ENCODE measurements around the gene TLN1. TPM values are rescaled to one million over a fixed set of nuclear protein-coding genes. Genes with fewer than 3 reads are reported as not detected.

Gene TLN1
- polyA plus RNA-seq, 1 donor: 117 TPM

- Histone ChIP-seq H3K4me1 (ENCODE audit: control insufficient read depth, insufficient read depth, low read length) (peaks cover 21% of the 10 kb centered on the region), H3K27me3 (ENCODE audit: control insufficient read depth, insufficient read depth, low read length) (no peaks in the 10 kb centered on the region), H3K9me3 (ENCODE audit: control insufficient read depth, low read depth, low read length) (no peaks in the 10 kb centered on the region), H3K4me3 (ENCODE audit: low read length) (no peak overlapping the region), H3K27ac (ENCODE audit: low read length) (peak overlapping the region; percentile 17), H3K36me3 (ENCODE audit: control insufficient read depth, insufficient read depth, low read length) (peaks cover 44% of the 10 kb centered on the region)
- DNase-seq: no peak
- no CpG with 5 or more reads among the region's 1 CpG for WGBS (ENCODE audit: insufficient coverage, low lambda C conversion rate)
Measured at GRCh38 chr9:35745569-35745968, 13.6 kb upstream of the TLN1 start.

- no peak for DNase-seq
- WGBS (ENCODE audit: insufficient coverage, low lambda C conversion rate): 92% methylated on average over 2 of the region's 8 CpGs
- Histone ChIP-seq H3K27me3 (ENCODE audit: control insufficient read depth, insufficient read depth, low read length) (no peaks in the 10 kb centered on the region), H3K36me3 (ENCODE audit: control insufficient read depth, insufficient read depth, low read length) (peaks cover 58% of the 10 kb centered on the region), H3K27ac (ENCODE audit: low read length) (no peak overlapping the region), H3K9me3 (ENCODE audit: control insufficient read depth, low read depth, low read length) (no peaks in the 10 kb centered on the region), H3K4me1 (ENCODE audit: control insufficient read depth, insufficient read depth, low read length) (peaks cover 11% of the 10 kb centered on the region), H3K4me3 (ENCODE audit: low read length) (no peak overlapping the region)
Measured at GRCh38 chr9:35743880-35744518, 12.0 kb upstream of the TLN1 start.

GRCh38 chr9:35743452-35743851, 11.5 kb upstream of the TLN1 start:
- H3K4me3 ChIP-seq (ENCODE audit: low read length): no peak overlapping the region
- 100% methylated on average over 1 of the region's 2 CpGs for WGBS (ENCODE audit: insufficient coverage, low lambda C conversion rate)
- peaks cover 64% of the 10 kb centered on the region for H3K36me3 ChIP-seq (ENCODE audit: control insufficient read depth, insufficient read depth, low read length)
- no peak overlapping the region for H3K27ac ChIP-seq (ENCODE audit: low read length)
- H3K4me1 ChIP-seq (ENCODE audit: control insufficient read depth, insufficient read depth, low read length): peaks cover 11% of the 10 kb centered on the region
- no peaks in the 10 kb centered on the region for H3K27me3 ChIP-seq (ENCODE audit: control insufficient read depth, insufficient read depth, low read length)
- no peak for DNase-seq
- H3K9me3 ChIP-seq (ENCODE audit: control insufficient read depth, low read depth, low read length): no peaks in the 10 kb centered on the region

- H3K36me3 ChIP-seq (ENCODE audit: control insufficient read depth, insufficient read depth, low read length): peaks cover 81% of the 10 kb centered on the region
- no peak overlapping the region for H3K27ac ChIP-seq (ENCODE audit: low read length)
- no peaks in the 10 kb centered on the region for H3K9me3 ChIP-seq (ENCODE audit: control insufficient read depth, low read depth, low read length)
- no peaks in the 10 kb centered on the region for H3K27me3 ChIP-seq (ENCODE audit: control insufficient read depth, insufficient read depth, low read length)
- peaks cover 11% of the 10 kb centered on the region for H3K4me1 ChIP-seq (ENCODE audit: control insufficient read depth, insufficient read depth, low read length)
- no peak overlapping the region for H3K4me3 ChIP-seq (ENCODE audit: low read length)
- no peak for DNase-seq
- no CpG with 5 or more reads among the region's 7 CpGs for WGBS (ENCODE audit: insufficient coverage, low lambda C conversion rate)
Measured at GRCh38 chr9:35741740-35742139, 9.7 kb upstream of the TLN1 start.

GRCh38 chr9:35740243-35740642, 8.2 kb upstream of the TLN1 start:
- Histone ChIP-seq H3K27me3 (ENCODE audit: control insufficient read depth, insufficient read depth, low read length) (no peaks in the 10 kb centered on the region), H3K36me3 (ENCODE audit: control insufficient read depth, insufficient read depth, low read length) (peaks cover 96% of the 10 kb centered on the region), H3K4me3 (ENCODE audit: low read length) (no peak overlapping the region)

GRCh38 chr9:35738924-35739323, 6.9 kb upstream of the TLN1 start:
- whole genome bisulfite sequencing (ENCODE audit: insufficient coverage, low lambda C conversion rate): 100% methylated on average over 2 of the region's 7 CpGs
- Histone ChIP-seq H3K36me3 (ENCODE audit: control insufficient read depth, insufficient read depth, low read length) (peaks cover 92% of the 10 kb centered on the region), H3K9me3 (ENCODE audit: control insufficient read depth, low read depth, low read length) (no peaks in the 10 kb centered on the region)

More at GRCh38 chr9:35740243-35740642, 8.2 kb upstream of the TLN1 start:
- Histone ChIP-seq H3K9me3 (ENCODE audit: control insufficient read depth, low read depth, low read length) (no peaks in the 10 kb centered on the region), H3K4me1 (ENCODE audit: control insufficient read depth, insufficient read depth, low read length) (no peaks in the 10 kb centered on the region), H3K27ac (ENCODE audit: low read length) (no peak overlapping the region)
- DNase-seq: no peak
- WGBS (ENCODE audit: insufficient coverage, low lambda C conversion rate): no CpG with 5 or more reads among the region's 6 CpGs

GRCh38 chr9:35738186-35738585, 6.2 kb upstream of the TLN1 start:
- WGBS (ENCODE audit: insufficient coverage, low lambda C conversion rate): no CpG with 5 or more reads among the region's 4 CpGs
- no peak for DNase-seq
- Histone ChIP-seq H3K9me3 (ENCODE audit: control insufficient read depth, low read depth, low read length) (no peaks in the 10 kb centered on the region), H3K27ac (ENCODE audit: low read length) (no peak overlapping the region), H3K4me1 (ENCODE audit: control insufficient read depth, insufficient read depth, low read length) (peaks cover 9% of the 10 kb centered on the region), H3K36me3 (ENCODE audit: control insufficient read depth, insufficient read depth, low read length) (peaks cover 85% of the 10 kb centered on the region), H3K4me3 (ENCODE audit: low read length) (no peak overlapping the region), H3K27me3 (ENCODE audit: control insufficient read depth, insufficient read depth, low read length) (no peaks in the 10 kb centered on the region)

More at GRCh38 chr9:35738924-35739323, 6.9 kb upstream of the TLN1 start:
- H3K27ac ChIP-seq (ENCODE audit: low read length): no peak overlapping the region
- no peak for DNase-seq
- no peaks in the 10 kb centered on the region for H3K27me3 ChIP-seq (ENCODE audit: control insufficient read depth, insufficient read depth, low read length)
- H3K4me3 ChIP-seq (ENCODE audit: low read length): no peak overlapping the region
- H3K4me1 ChIP-seq (ENCODE audit: control insufficient read depth, insufficient read depth, low read length): peaks cover 2% of the 10 kb centered on the region

- no peaks in the 10 kb centered on the region for H3K27me3 ChIP-seq (ENCODE audit: control insufficient read depth, insufficient read depth, low read length)
- peaks cover 10% of the 10 kb centered on the region for H3K4me1 ChIP-seq (ENCODE audit: control insufficient read depth, insufficient read depth, low read length)
- H3K36me3 ChIP-seq (ENCODE audit: control insufficient read depth, insufficient read depth, low read length): peaks cover 74% of the 10 kb centered on the region
- DNase-seq: no peak
- no peaks in the 10 kb centered on the region for H3K9me3 ChIP-seq (ENCODE audit: control insufficient read depth, low read depth, low read length)
- no peak overlapping the region for H3K27ac ChIP-seq (ENCODE audit: low read length)
- H3K4me3 ChIP-seq (ENCODE audit: low read length): no peak overlapping the region
- WGBS (ENCODE audit: insufficient coverage, low lambda C conversion rate): no CpG with 5 or more reads among the region's 7 CpGs
Measured at GRCh38 chr9:35737143-35737542, 5.1 kb upstream of the TLN1 start.

- no peak overlapping the region for H3K4me3 ChIP-seq (ENCODE audit: low read length)
- peaks cover 66% of the 10 kb centered on the region for H3K36me3 ChIP-seq (ENCODE audit: control insufficient read depth, insufficient read depth, low read length)
- H3K9me3 ChIP-seq (ENCODE audit: control insufficient read depth, low read depth, low read length): no peaks in the 10 kb centered on the region
- no peaks in the 10 kb centered on the region for H3K27me3 ChIP-seq (ENCODE audit: control insufficient read depth, insufficient read depth, low read length)
- WGBS (ENCODE audit: insufficient coverage, low lambda C conversion rate): 50% methylated on average over 2 of the region's 5 CpGs
- peaks cover 10% of the 10 kb centered on the region for H3K4me1 ChIP-seq (ENCODE audit: control insufficient read depth, insufficient read depth, low read length)
- peak; percentile 61 to 68 for DNase-seq
- no peak overlapping the region for H3K27ac ChIP-seq (ENCODE audit: low read length)
Measured at GRCh38 chr9:35736201-35736633, 4.2 kb upstream of the TLN1 start.

- no peak overlapping the region for H3K27ac ChIP-seq (ENCODE audit: low read length)
- no peaks in the 10 kb centered on the region for H3K27me3 ChIP-seq (ENCODE audit: control insufficient read depth, insufficient read depth, low read length)
- H3K36me3 ChIP-seq (ENCODE audit: control insufficient read depth, insufficient read depth, low read length): peaks cover 45% of the 10 kb centered on the region
Measured at GRCh38 chr9:35734096-35734495, 2.1 kb upstream of the TLN1 start.

More at GRCh38 chr9:35734096-35734495, 2.1 kb upstream of the TLN1 start:
- Histone ChIP-seq H3K4me1 (ENCODE audit: control insufficient read depth, insufficient read depth, low read length) (peaks cover 26% of the 10 kb centered on the region), H3K4me3 (ENCODE audit: low read length) (no peak overlapping the region), H3K9me3 (ENCODE audit: control insufficient read depth, low read depth, low read length) (no peaks in the 10 kb centered on the region)
- no CpG with 5 or more reads among the region's 3 CpGs for WGBS (ENCODE audit: insufficient coverage, low lambda C conversion rate)
- DNase-seq: no peak
